H9 (cell line): ENCODE results near the gene MS4A10. TPM values are rescaled to one million over a fixed set of nuclear protein-coding genes. Genes with fewer than 3 reads are reported as not detected.

Experiments
- DNase-seq: peaks from one replicate; pipeline ENCODE4 v3.0.0-alpha.2; 2017
- H2AFZ ChIP-seq: one replicate; pipeline ENCODE4 v1.6.1; 2013; ENCODE audit warnings: mild to moderate bottlenecking, low read length, control low read depth, moderate library complexity
- H2AK5ac ChIP-seq: 2 replicates; pipeline ENCODE4 v1.6.1; 2013; ENCODE audit warnings: low read length, control low read depth, mixed read lengths; ENCODE audit not compliant: insufficient read length
- H2BK120ac ChIP-seq: one replicate; pipeline ENCODE4 v1.6.1; 2013; ENCODE audit warnings: low read depth, mild to moderate bottlenecking, low read length, control low read depth, inconsistent platforms; ENCODE audit not compliant: poor library complexity, severe bottlenecking
- H2BK12ac ChIP-seq: 2 replicates; pipeline ENCODE4 v1.6.1; 2013; ENCODE audit warnings: low read length, control low read depth, mixed read lengths, low read depth; ENCODE audit not compliant: insufficient read length
- H2BK15ac ChIP-seq: 2 replicates; pipeline ENCODE4 v1.6.1; 2013; ENCODE audit warnings: low read depth, low read length, control low read depth
- H2BK20ac ChIP-seq: one replicate; pipeline ENCODE4 v1.6.1; 2013; ENCODE audit warnings: low read depth, mild to moderate bottlenecking, low read length, control low read depth, inconsistent platforms; ENCODE audit not compliant: poor library complexity, severe bottlenecking
- H2BK5ac ChIP-seq: 2 replicates; pipeline ENCODE4 v1.6.1; 2013; ENCODE audit warnings: low read length, control low read depth, mixed read lengths; ENCODE audit not compliant: insufficient read length
- H3K14ac ChIP-seq: 2 replicates; pipeline ENCODE4 v1.6.1; 2013; ENCODE audit warnings: low read length, control low read depth; ENCODE audit not compliant: insufficient read depth
- H3K18ac ChIP-seq: 2 replicates; pipeline ENCODE4 v1.6.1; 2013; ENCODE audit warnings: low read depth, mild to moderate bottlenecking, mixed read lengths, low read length, control low read depth; ENCODE audit not compliant: insufficient read length
- H3K23ac ChIP-seq: 2 replicates; pipeline ENCODE4 v1.6.1; 2013; ENCODE audit warnings: low read length, control low read depth, mixed read lengths, low read depth; ENCODE audit not compliant: insufficient read length
- H3K23me2 ChIP-seq: 2 replicates; pipeline ENCODE4 v1.6.1; 2013; ENCODE audit warnings: low read depth, mild to moderate bottlenecking, mixed read lengths, low read length, control low read depth; ENCODE audit not compliant: insufficient read length, poor library complexity, severe bottlenecking
- H3K27ac ChIP-seq: 2 replicates; pipeline ENCODE4 v1.5.1; 2013; ENCODE audit warnings: low read length, control low read depth, mixed read lengths, low read depth; ENCODE audit not compliant: insufficient read length
- H3K27me3 ChIP-seq: 2 replicates; pipeline ENCODE4 v1.6.1; 2013; ENCODE audit warnings: low read length, control low read depth, inconsistent platforms; ENCODE audit not compliant: insufficient read depth
- H3K4ac ChIP-seq: 2 replicates; pipeline ENCODE4 v1.6.1; 2013; ENCODE audit warnings: low read depth, mild to moderate bottlenecking, control low read depth, inconsistent platforms, low read length, moderate library complexity
- H3K4me1 ChIP-seq: 2 replicates; pipeline ENCODE4 v1.6.1; 2013; ENCODE audit warnings: low read length, control low read depth, inconsistent platforms; ENCODE audit not compliant: insufficient read depth
- H3K4me2 ChIP-seq: 2 replicates; pipeline ENCODE4 v1.6.1; 2013; ENCODE audit warnings: low read length, control low read depth, mixed read lengths; ENCODE audit not compliant: insufficient read length, insufficient read depth
- H3K56ac ChIP-seq: 2 replicates; pipeline ENCODE4 v1.6.1; 2013; ENCODE audit warnings: low read depth, mild to moderate bottlenecking, mixed read lengths, low read length, control low read depth; ENCODE audit not compliant: insufficient read length
- H3K79me1 ChIP-seq: 2 replicates; pipeline ENCODE4 v1.6.1; 2013; ENCODE audit warnings: low read depth, mild to moderate bottlenecking, moderate library complexity, low read length, control low read depth, inconsistent platforms; ENCODE audit not compliant: insufficient read depth, poor library complexity, severe bottlenecking
- H3K79me2 ChIP-seq: 2 replicates; pipeline ENCODE4 v1.6.1; 2013; ENCODE audit warnings: low read length, control low read depth, inconsistent platforms; ENCODE audit not compliant: insufficient read depth
- H3K9ac ChIP-seq: 2 replicates; pipeline ENCODE4 v1.6.1; 2013; ENCODE audit warnings: low read length, control low read depth, mixed read lengths; ENCODE audit not compliant: insufficient read length; ENCODE audit errors: extremely low read depth
- H3K9me3 ChIP-seq: one replicate; pipeline ENCODE4 v1.6.1; 2013; ENCODE audit warnings: low read depth, low read length, inconsistent platforms; ENCODE audit not compliant: control insufficient read depth
- H3T11ph ChIP-seq: one replicate; pipeline ENCODE4 v1.6.1; 2013; ENCODE audit warnings: mild to moderate bottlenecking, low read length, control low read depth, inconsistent platforms
- H4K20me1 ChIP-seq: one replicate; pipeline ENCODE4 v1.6.1; 2013; ENCODE audit not compliant: control insufficient read depth, insufficient read length, insufficient read depth
- H4K5ac ChIP-seq: 2 replicates; pipeline ENCODE4 v1.6.1; 2013; ENCODE audit warnings: low read depth, mild to moderate bottlenecking, mixed read lengths, low read length, control low read depth; ENCODE audit not compliant: insufficient read length
- H4K8ac ChIP-seq: replicated peaks from 2 replicates; pipeline ENCODE4 v1.6.1; 2013; ENCODE audit warnings: low read length, control low read depth, mixed read lengths, low read depth; ENCODE audit not compliant: insufficient read length
- H4K91ac ChIP-seq: 2 replicates; pipeline ENCODE4 v1.6.1; 2013; ENCODE audit warnings: low read depth, mild to moderate bottlenecking, moderate library complexity, mixed read lengths, low read length, control low read depth; ENCODE audit not compliant: insufficient read length
- H3K27ac Mint-ChIP-seq, 3 experiments: 2 replicates in 2 of 3; 3 replicates in 1 of 3; pipeline ENCODE4 v1.8.0; 2020 to 2021; ENCODE audit warnings: mixed read lengths in 3 of 3, mild to moderate bottlenecking in 1 of 3, moderate library complexity in 1 of 3
- H3K27me3 Mint-ChIP-seq: 2 replicates; pipeline ENCODE4 v1.8.0; 2021; ENCODE audit warnings: low read depth, mild to moderate bottlenecking, moderate library complexity, mixed read lengths
- H3K36me3 Mint-ChIP-seq, 3 experiments: 2 replicates in 2 of 3; 3 replicates in 1 of 3; pipeline ENCODE4 v1.8.0; 2020 to 2021; ENCODE audit warnings: low read depth in 3 of 3, mixed read lengths in 3 of 3; ENCODE audit not compliant: insufficient read depth in 1 of 3
- H3K4me1 Mint-ChIP-seq, 2 experiments: 2 replicates each; pipeline ENCODE4 v1.8.0; 2020; ENCODE audit warnings: mixed read lengths in 2 of 2
- H3K4me3 Mint-ChIP-seq, 2 experiments: 2 replicates in 1 of 2; 3 replicates in 1 of 2; pipeline ENCODE4 v1.8.0; 2020 to 2021; ENCODE audit warnings: mild to moderate bottlenecking in 2 of 2, mixed read lengths in 2 of 2, moderate library complexity in 1 of 2
- H3K9me3 Mint-ChIP-seq, 2 experiments: 2 replicates in 1 of 2; 3 replicates in 1 of 2; pipeline ENCODE4 v1.8.0; 2020; ENCODE audit warnings: mild to moderate bottlenecking in 2 of 2, mixed read lengths in 2 of 2, moderate library complexity in 1 of 2
- CTCF ChIP-seq: fragments of 200-600 bp; sonication (generic); conservative IDR thresholded peaks from 3 replicates; pipeline ENCODE4 v1.8.0; 2021; ENCODE audit warnings: antibody characterized with exemption, mild to moderate bottlenecking
- WGBS: extraction: QIAGEN DNeasy Blood & Tissue Kit; methylation state at CpG from one replicate; pipeline ENCODE4 v1.1.7; 2013; ENCODE audit warnings: missing lambda C conversion rate, low lambda C conversion rate, mixed read lengths; ENCODE audit not compliant: insufficient read length; ENCODE audit errors: extremely low coverage; 5-methylcytosine and 5-hydroxymethylcytosine counted together
- total RNA-seq: library from RNA; stranded (reverse); gene quantifications from 2 replicates; pipeline ENCODE4 v1.2.1, GENCODE V29; 2021

MS4A10 gene
- total RNA-seq, 1 experiment from 2014 or later = not detected

GRCh38 chr11:60769811-60770210 lies 15.3 kb upstream of the MS4A10 start:
- no peak for DNase-seq
- no peak overlapping the region for H3K4me2 ChIP-seq
- H2AK5ac ChIP-seq = no peak overlapping the region
- H2BK20ac ChIP-seq = no peak overlapping the region
- no peak for TF ChIP-seq CTCF
- H3K9me3 ChIP-seq = no peaks in the 10 kb centered on the region
- no peak overlapping the region for H4K8ac ChIP-seq
- no peak overlapping the region for H4K5ac ChIP-seq
- no peaks in the 10 kb centered on the region for H3K79me1 ChIP-seq
- H3T11ph ChIP-seq = no peak overlapping the region
- H3K23ac ChIP-seq = no peak overlapping the region
- H2AFZ ChIP-seq = no peak overlapping the region
- peaks cover 0 to 5% (median 0%) of the 10 kb centered on the region in 3 experiments; a peak in 1 of 7 replicates for H3K36me3 Mint-ChIP-seq
- H3K14ac ChIP-seq = no peak overlapping the region
- H3K4me1 Mint-ChIP-seq = peaks cover 5 to 8% of the 10 kb centered on the region in 2 experiments; a peak in 2 of 4 replicates
- H3K27ac ChIP-seq = no peak overlapping the region
- no peaks in the 10 kb centered on the region for H4K20me1 ChIP-seq
- H3K4me1 ChIP-seq = no peaks in the 10 kb centered on the region
- H3K56ac ChIP-seq = no peak overlapping the region
- peaks cover 3% of the 10 kb centered on the region in 2 experiments; a peak in 3 of 5 replicates for H3K9me3 Mint-ChIP-seq
- H3K4ac ChIP-seq = no peak overlapping the region
- no peaks in the 10 kb centered on the region for H3K27me3 ChIP-seq
- H2BK5ac ChIP-seq = no peak overlapping the region
- no peak overlapping the region for H2BK12ac ChIP-seq
- no peak overlapping the region for H3K18ac ChIP-seq
- no peaks in the 10 kb centered on the region for H3K23me2 ChIP-seq
- no peak overlapping the region for H3K27ac Mint-ChIP-seq
- WGBS = no CpG with 5 or more reads among the region's 11 CpGs
- no peaks in the 10 kb centered on the region for H3K79me2 ChIP-seq
- H2BK120ac ChIP-seq = no peak overlapping the region
- no peak overlapping the region for H3K9ac ChIP-seq
- H4K91ac ChIP-seq = no peak overlapping the region
- H2BK15ac ChIP-seq = no peak overlapping the region
- H3K4me3 Mint-ChIP-seq = no peak overlapping the region
- H3K27me3 Mint-ChIP-seq = peaks cover 32% of the 10 kb centered on the region
